H1 (cell line): ENCODE data around the gene PDK1.

Experiments
- HDAC6 ChIP-seq: IDR thresholded peaks from one replicate; pipeline ENCODE4 v1.7.1; 2012; ENCODE audit warnings: low read depth, mild to moderate bottlenecking, inconsistent platforms, low read length, moderate library complexity
- TF ChIP-seq, protein P1 (sequence below): IDR thresholded peaks from 2 replicates; pipeline ENCODE4 v1.6.1; 2012; ENCODE audit warnings: inconsistent platforms
- TF ChIP-seq, protein P2 (sequence below), 3 experiments: IDR thresholded peaks; 1 replicate in 2 of 3; 2 replicates in 1 of 3; pipeline versions ENCODE4 v1.5.1 to v1.6.1; 2011; ENCODE audit warnings: low read length in 3 of 3, mild to moderate bottlenecking in 3 of 3, inconsistent platforms in 2 of 3, low read depth in 1 of 3, moderate library complexity in 1 of 3; ENCODE audit not compliant: insufficient read depth in 1 of 3; ENCODE audit errors: control extremely low read depth in 1 of 3

DNA sequence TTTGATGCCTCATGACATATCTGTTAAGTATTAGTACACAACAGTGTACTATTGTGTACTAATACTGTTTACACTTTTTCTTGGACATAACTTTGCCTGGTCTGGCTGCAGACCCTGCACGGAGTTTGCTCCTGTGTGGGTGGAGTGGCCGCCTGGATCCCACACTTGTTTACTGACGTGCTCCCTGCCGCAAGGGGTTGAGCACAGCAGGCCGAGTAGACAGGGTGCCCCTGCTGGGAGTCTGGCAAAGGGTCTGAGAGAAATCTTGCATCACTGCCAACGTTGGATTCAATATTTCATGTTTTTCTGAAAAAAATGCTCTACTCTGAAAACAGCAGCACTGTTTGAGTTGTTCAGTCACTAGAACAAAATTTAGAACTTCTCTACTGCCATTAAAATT is 59.0 kb downstream of the PDK1 start:
- TF ChIP-seq, protein P1, sequence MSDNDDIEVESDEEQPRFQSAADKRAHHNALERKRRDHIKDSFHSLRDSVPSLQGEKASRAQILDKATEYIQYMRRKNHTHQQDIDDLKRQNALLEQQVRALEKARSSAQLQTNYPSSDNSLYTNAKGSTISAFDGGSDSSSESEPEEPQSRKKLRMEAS: no peak
- TF ChIP-seq HDAC6: no peak
- TF ChIP-seq, protein P2, sequence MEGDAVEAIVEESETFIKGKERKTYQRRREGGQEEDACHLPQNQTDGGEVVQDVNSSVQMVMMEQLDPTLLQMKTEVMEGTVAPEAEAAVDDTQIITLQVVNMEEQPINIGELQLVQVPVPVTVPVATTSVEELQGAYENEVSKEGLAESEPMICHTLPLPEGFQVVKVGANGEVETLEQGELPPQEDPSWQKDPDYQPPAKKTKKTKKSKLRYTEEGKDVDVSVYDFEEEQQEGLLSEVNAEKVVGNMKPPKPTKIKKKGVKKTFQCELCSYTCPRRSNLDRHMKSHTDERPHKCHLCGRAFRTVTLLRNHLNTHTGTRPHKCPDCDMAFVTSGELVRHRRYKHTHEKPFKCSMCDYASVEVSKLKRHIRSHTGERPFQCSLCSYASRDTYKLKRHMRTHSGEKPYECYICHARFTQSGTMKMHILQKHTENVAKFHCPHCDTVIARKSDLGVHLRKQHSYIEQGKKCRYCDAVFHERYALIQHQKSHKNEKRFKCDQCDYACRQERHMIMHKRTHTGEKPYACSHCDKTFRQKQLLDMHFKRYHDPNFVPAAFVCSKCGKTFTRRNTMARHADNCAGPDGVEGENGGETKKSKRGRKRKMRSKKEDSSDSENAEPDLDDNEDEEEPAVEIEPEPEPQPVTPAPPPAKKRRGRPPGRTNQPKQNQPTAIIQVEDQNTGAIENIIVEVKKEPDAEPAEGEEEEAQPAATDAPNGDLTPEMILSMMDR (IDR thresholded peaks at IDR 0.05; ENCODE audit: control extremely low read depth in 1 of 3, insufficient read depth in 1 of 3, low read depth in 1 of 3, low read length in 3 of 3): no peak
